ENCODE data around the gene WNK2.
"Not testable (repeated sequence)": the region's sequence is repeated elsewhere in the genome, so short reads cannot be mapped to it uniquely, and the experiment has no call there.

Gene WNK2

GRCh38 chr9:93238953-93239925 lies 55.3 kb downstream of the WNK2 start:
- no peak for DNase-seq

GRCh38 chr9:93240891-93241334 lies 57.0 kb downstream of the WNK2 start:
- DNase-seq: no peak

GRCh38 chr9:93243112-93243511 lies 59.2 kb downstream of the WNK2 start:
- no peak for DNase-seq

- DNase-seq: no peak
Measured at GRCh38 chr9:93244101-93244500, 60.2 kb downstream of the WNK2 start.

- no peak for DNase-seq
Measured at GRCh38 chr9:93244510-93245436, 60.8 kb downstream of the WNK2 start.

- DNase-seq: no peak
Measured at GRCh38 chr9:93245437-93245970, 61.6 kb downstream of the WNK2 start.

GRCh38 chr9:93246111-93246510 lies 62.2 kb downstream of the WNK2 start:
- no peak for DNase-seq

GRCh38 chr9:93246526-93246925 lies 62.6 kb downstream of the WNK2 start:
- no peak for DNase-seq

GRCh38 chr9:93247099-93247865 lies 63.3 kb downstream of the WNK2 start:
- DNase-seq: no peak

GRCh38 chr9:93247892-93248291 lies 64.0 kb downstream of the WNK2 start:
- no peak for DNase-seq

GRCh38 chr9:93248386-93249040 lies 64.6 kb downstream of the WNK2 start:
- DNase-seq: no peak

- no peak for DNase-seq
Measured at GRCh38 chr9:93250185-93250584, 66.2 kb downstream of the WNK2 start.

GRCh38 chr9:93251309-93251708 lies 67.4 kb downstream of the WNK2 start:
- DNase-seq: not testable (repeated sequence)

GRCh38 chr9:93252116-93252780 lies 68.3 kb downstream of the WNK2 start:
- DNase-seq: no peak

- no peak for DNase-seq
Measured at GRCh38 chr9:93252781-93253530, 69.0 kb downstream of the WNK2 start.

- DNase-seq: no peak
Measured at GRCh38 chr9:93253633-93254032, 69.7 kb downstream of the WNK2 start.

GRCh38 chr9:93254061-93254481 lies 70.1 kb downstream of the WNK2 start:
- DNase-seq: no peak

GRCh38 chr9:93254806-93255493 lies 71.0 kb downstream of the WNK2 start:
- no peak for DNase-seq

- DNase-seq: no peak
Measured at GRCh38 chr9:93255494-93255867, 71.5 kb downstream of the WNK2 start.
